GM21367 (cell line): ENCODE measurements around the gene TBC1D23.
"Not testable (repeated sequence)": the region's sequence is repeated elsewhere in the genome, so short reads cannot be mapped to it uniquely, and the experiment has no call there.

ENCODE experiments used
- ATAC-seq: cut with Tn5 transposase; IDR thresholded peaks from one replicate; pipeline ENCODE4 v1.9.1; 2021; ENCODE audit not compliant: unreplicated experiment

TBC1D23 gene

DNA sequence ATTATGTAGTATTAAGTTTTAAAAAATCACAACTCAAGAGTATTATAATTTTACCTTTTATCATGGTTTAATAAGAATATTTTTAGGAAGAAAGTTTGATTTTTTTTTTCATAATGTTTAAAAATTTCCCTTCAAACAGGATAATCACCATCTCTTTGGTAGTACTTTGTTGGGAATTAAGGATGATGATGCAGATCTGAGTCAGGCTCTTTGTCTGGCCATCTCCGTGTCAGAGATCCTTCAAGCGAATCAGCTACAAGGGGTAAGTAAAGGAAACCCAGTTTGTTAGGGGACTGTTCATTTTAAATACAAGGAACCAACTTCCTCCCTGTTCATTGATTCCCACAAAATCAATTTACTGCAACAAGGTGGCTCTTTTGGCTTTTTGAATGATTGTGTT, 37.0 kb downstream of the TBC1D23 start:
- no peak for ATAC-seq

GRCh38 chr3:100299016-100299415, 38.2 kb downstream of the TBC1D23 start:
- ATAC-seq, result no peak

- ATAC-seq, result no peak
Observed at GRCh38 chr3:100306695-100307094, 45.9 kb downstream of the TBC1D23 start.

DNA sequence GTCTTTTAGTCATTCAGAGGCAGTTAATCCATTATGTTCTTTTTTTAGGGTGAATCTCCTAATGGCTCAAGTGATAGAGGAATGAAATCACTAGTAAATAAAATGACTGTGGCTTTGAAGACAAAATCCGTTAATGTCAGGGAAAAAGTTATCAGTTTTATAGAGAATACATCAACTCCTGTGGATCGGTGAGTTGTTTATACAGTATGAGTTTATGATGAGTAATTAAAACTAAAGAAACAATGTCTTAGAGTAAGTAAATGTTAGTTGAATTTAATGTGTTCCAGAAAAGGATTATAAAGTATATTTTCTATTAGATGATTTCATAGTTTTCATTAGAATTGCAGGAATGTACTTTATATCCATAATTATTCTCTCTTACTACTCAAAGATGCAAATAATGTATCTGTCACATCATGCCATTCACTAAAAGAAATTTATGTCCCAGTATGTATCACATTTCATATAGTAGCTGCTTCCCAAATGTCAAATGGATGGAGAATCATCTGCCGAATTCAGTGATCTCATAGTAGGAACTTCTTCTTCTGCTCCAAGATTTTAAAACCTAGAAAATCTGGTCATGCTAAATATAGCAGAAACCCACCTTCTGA, 49.7 kb downstream of the TBC1D23 start:
- no peak for ATAC-seq

DNA sequence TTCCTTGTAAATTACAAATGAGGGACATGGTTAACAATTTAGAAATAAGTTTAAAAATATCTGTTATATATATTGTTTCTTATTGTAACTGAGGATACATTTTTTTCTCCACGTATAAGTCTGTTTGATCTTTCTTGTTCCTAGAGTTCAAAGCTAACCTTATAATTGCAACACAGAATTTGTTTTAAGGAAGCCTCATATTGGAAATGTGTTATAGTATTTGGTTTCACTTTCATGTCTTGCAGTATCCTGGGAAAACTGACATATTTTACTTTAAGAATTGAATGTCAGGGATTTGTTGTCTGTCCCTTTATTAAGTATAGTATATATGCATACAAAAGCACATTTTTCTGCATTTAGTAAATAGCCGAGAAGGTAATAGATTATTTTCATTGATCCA, 50.2 kb downstream of the TBC1D23 start:
- ATAC-seq, result no peak

- peak; percentile 70 for ATAC-seq
Observed at GRCh38 chr3:100316641-100317069, 55.9 kb downstream of the TBC1D23 start.

DNA sequence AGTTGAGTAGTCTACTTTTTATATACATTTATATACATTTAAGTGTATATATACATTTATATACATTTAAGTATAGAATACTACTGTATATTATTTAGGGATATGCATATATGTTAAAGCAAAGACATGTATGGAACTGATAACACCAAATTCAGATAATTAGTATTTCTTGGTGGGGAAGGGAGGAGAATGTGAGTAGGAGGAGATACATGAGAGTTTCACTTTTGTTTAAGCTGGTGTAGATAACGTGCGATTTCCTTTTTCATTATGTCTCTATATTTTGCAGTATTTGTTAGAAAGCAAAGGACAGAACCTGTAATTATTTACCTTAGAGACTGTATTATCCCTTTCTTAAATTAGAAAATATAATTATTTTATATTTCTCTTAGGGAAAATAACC, 57.1 kb downstream of the TBC1D23 start:
- ATAC-seq, result peak; percentile 69

- ATAC-seq, result no peak
Observed at GRCh38 chr3:100319951-100320350, 59.2 kb downstream of the TBC1D23 start.

- no peak for ATAC-seq
Observed at GRCh38 chr3:100324044-100324443, 63.3 kb downstream of the TBC1D23 start.

GRCh38 chr3:100325827-100326226, 65.0 kb downstream of the TBC1D23 start:
- ATAC-seq, result no peak

DNA sequence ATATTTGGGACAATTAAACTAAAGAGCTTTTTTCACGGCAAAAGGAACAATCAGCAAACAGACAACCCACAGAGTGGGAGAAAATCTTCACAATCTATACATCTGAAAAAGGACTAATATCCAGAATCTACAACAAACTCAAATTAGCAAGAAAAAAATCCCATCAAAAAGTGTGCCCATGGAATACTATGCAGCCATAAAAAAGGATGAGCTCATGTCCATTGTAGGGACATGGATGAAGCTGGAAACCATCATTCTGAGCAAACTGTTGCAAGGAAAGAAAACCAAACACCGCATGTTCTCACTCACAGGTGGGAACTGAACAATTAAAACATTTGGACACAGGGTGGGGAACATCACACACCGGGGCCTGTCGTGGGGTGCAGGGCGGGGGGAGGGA, 66.6 kb downstream of the TBC1D23 start:
- ATAC-seq, result not testable (repeated sequence)

- no peak for ATAC-seq
Observed at GRCh38 chr3:100329800-100330489, 69.2 kb downstream of the TBC1D23 start.

DNA sequence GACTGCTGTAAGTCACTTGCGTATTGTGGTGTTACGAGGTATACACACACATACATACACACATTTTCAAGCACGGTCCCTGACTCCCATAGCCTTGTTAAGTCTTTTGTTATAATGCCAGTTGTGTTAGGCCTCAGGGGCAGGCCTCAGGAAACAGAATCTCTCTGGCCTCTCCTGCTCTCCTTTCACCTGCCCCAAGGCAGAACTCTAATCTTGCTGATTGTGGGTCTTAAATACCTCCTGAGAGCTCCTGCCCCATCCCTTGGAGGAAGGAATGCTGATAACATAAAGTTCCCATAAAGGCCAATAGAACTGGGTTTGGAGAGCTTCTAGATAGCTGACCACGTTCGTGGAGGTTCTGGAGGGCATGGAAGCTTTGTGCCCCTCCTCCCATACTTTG, 69.9 kb downstream of the TBC1D23 start:
- no peak for ATAC-seq

DNA sequence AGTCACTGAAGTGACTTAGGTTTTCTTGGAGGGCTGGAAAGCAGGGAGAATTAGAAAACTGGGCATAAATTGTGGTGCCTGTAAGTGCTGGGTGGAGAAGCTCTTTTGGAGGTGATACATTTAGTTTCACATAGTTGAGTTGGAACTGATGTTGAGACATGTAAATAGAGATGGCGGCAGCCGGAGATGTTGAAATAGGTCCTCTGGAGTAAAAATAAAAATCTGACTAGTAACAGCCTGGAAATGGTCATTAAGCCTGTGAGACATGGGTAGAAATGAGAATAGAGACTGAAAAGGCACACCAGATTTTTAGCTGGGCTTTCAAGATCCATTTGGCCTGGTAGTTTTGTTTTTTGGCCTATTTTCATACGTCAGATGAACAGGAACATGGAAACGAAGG, 70.9 kb downstream of the TBC1D23 start:
- ATAC-seq, result no peak

GRCh38 chr3:100333051-100333450, 72.3 kb downstream of the TBC1D23 start:
- ATAC-seq, result no peak

- ATAC-seq, result no peak
Observed at GRCh38 chr3:100333970-100334487, 73.2 kb downstream of the TBC1D23 start.

- ATAC-seq, result peak; percentile 96
Observed at GRCh38 chr3:100334488-100335351, 73.9 kb downstream of the TBC1D23 start, which contains the start of gene NIT2. Gene NIT2 (plus strand): TSS chr3:100334757. CDS start chr3:100334792, 35 bp downstream.

- ATAC-seq, result peak; percentile 41
Observed at GRCh38 chr3:100335434-100335833, 74.6 kb downstream of the TBC1D23 start.

DNA sequence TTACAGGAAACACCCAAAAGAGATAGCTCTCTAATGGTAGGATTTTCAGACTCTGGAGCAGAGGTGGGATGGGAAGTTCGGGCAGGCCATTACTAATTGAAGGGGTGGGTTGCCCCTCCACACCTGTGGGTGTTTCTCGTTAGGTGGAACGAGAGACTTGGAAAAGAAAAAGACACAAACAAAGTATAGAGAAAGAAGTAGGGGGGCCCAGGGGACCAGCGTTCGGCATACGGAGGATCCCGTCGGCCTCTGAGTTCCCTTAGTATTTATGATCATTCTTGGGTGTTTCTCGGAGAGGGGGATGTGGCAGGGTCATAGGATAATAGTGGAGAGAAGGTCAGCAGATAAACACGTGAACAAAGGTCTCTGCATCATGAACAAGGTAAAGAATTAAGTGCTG, 75.4 kb downstream of the TBC1D23 start:
- not testable (repeated sequence) for ATAC-seq

DNA sequence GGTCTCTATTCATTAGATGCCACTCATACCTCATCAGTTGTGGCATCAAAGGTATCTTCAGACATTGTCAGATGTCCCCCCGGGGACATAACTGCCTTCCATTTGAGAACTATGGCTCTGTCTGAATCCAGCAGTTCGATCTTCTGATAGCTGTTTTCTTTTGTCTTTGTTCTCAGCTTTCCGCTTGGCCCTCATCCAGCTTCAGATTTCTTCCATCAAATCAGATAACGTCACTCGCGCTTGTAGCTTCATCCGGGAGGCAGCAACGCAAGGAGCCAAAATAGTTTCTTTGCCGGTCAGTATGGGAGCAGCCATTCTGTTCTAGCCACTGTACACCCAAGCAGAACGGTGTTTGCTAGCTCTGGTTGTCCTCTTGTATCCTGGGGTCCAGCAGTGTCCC, 78.1 kb downstream of the TBC1D23 start:
- no peak for ATAC-seq

DNA sequence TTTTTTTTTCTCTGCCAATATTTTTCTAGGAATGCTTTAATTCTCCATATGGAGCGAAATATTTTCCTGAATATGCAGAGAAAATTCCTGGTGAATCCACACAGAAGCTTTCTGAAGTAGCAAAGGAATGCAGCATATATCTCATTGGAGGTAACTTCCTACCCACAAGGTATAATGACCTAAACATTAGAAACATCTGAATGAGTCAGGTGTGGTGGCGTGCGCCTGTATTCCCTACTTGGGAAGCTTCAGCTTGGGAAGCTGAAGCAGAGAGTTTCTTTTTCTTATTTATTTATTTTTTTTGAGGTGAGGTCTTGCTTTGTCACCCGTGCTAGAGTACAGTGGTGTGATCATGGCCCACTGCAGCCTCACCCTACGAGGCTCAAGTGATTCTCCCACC, 79.0 kb downstream of the TBC1D23 start:
- no peak for ATAC-seq
